SU-DHL-6 (cell line): ENCODE measurements around the gene FOXS1.

Experiments used
- H2AFZ ChIP-seq: fragments of 200-600 bp; sonication (generic); 2 replicates; pipeline ENCODE4 v1.6.1; 2014; ENCODE audit warnings: low read depth, mild to moderate bottlenecking, moderate library complexity, mixed read lengths, antibody characterized with exemption, low read length; ENCODE audit not compliant: severe bottlenecking
- H3F3A ChIP-seq: fragments of 200-600 bp; shearing (Covaris generic); 2 replicates; pipeline ENCODE4 v1.6.0; 2016; ENCODE audit warnings: antibody characterized with exemption, mild to moderate bottlenecking; ENCODE audit not compliant: insufficient read depth
- H3K27ac ChIP-seq: fragments of 200-600 bp; sonication (generic); 2 replicates; pipeline ENCODE4 v1.5.1; 2016; ENCODE audit warnings: low read depth, mild to moderate bottlenecking, low read length, moderate library complexity, mixed read lengths
- H3K27me3 ChIP-seq: fragments of 200-600 bp; sonication (generic), shearing (Covaris generic); 2 replicates; pipeline ENCODE4 v1.6.0; 2014; ENCODE audit warnings: mild to moderate bottlenecking, low read length
- H3K36me3 ChIP-seq: fragments of 200-600 bp; sonication (generic); 2 replicates; pipeline ENCODE4 v1.6.1; 2014; ENCODE audit warnings: mild to moderate bottlenecking, low read length, mixed read lengths
- H3K4me2 ChIP-seq: fragments of 300-600, 200-600 bp; shearing (Covaris generic), sonication (generic); 2 replicates; pipeline ENCODE4 v1.6.0; 2014; ENCODE audit warnings: low read length, low read depth, mild to moderate bottlenecking; ENCODE audit not compliant: poor library complexity, severe bottlenecking
- H3K4me3 ChIP-seq: fragments of 200-600 bp; sonication (generic); 2 replicates; pipeline ENCODE4 v1.5.1; 2014; ENCODE audit warnings: antibody characterized with exemption, low read length, mild to moderate bottlenecking, mixed read lengths; ENCODE audit not compliant: insufficient read depth, poor library complexity, severe bottlenecking
- H3K79me2 ChIP-seq: fragments of 200-600 bp; sonication (generic); 2 replicates; pipeline ENCODE4 v1.6.1; 2014; ENCODE audit warnings: mild to moderate bottlenecking, low read length, moderate library complexity; ENCODE audit not compliant: insufficient read depth
- H3K9ac ChIP-seq: fragments of 200-600 bp; sonication (generic); 2 replicates; pipeline ENCODE4 v1.7.0; 2014; ENCODE audit warnings: mild to moderate bottlenecking, low read length
- H3K9me2 ChIP-seq: fragments of 200-600 bp; sonication (generic); replicated peaks from 2 replicates; pipeline ENCODE4 v1.6.1; 2014; ENCODE audit warnings: low read length; ENCODE audit not compliant: insufficient read depth
- H3K9me3 ChIP-seq: fragments of 200-600 bp; sonication (generic); 2 replicates; pipeline ENCODE4 v1.6.1; 2014; ENCODE audit warnings: low read length, mixed read lengths; ENCODE audit not compliant: insufficient read depth
- H4K20me1 ChIP-seq: fragments of 200-600 bp; sonication (generic); 2 replicates; pipeline ENCODE4 v1.6.1; 2014; ENCODE audit warnings: low read depth, mild to moderate bottlenecking, antibody characterized with exemption, low read length, moderate library complexity, mixed read lengths
- EZH2phosphoT487 ChIP-seq: fragments of 200-600 bp; sonication (generic), shearing (Covaris generic); conservative IDR thresholded peaks from 2 replicates; pipeline ENCODE4 v1.6.1; 2018; ENCODE audit warnings: mild to moderate bottlenecking, antibody characterized with exemption, low read length, moderate library complexity, mixed read lengths
- TF ChIP-seq, protein P1 (sequence below): fragments of 200-600 bp; sonication (generic); IDR thresholded peaks from one replicate; pipeline ENCODE4 v1.5.1; 2017; ENCODE audit warnings: antibody characterized with exemption, mild to moderate bottlenecking, low read length, moderate library complexity; ENCODE audit not compliant: insufficient read depth, poor library complexity, severe bottlenecking

The FOXS1 gene

DNA sequence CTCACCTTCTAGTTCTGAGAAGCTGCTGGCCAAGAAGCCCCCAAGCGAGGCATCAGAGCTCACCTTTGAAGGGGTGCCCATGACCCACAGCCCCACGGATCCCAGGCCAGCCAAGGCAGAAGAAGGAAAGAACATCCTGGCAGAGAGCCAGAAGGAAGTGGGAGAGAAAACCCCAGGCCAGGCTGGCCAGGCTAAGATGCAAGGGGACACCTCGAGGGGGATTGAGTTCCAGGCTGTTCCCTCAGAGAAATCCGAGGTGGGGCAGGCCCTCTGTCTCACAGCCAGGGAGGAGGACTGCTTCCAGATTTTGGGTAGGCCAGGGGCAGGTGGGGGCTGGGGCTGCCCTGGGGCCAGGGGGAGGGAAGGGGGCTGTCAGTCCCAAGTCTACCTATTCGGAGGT, 24.0 kb downstream of the FOXS1 start:
- H3F3A ChIP-seq, result no peaks in the 10 kb centered on the region
- TF ChIP-seq EZH2phosphoT487, result no peak
- TF ChIP-seq, protein P1, sequence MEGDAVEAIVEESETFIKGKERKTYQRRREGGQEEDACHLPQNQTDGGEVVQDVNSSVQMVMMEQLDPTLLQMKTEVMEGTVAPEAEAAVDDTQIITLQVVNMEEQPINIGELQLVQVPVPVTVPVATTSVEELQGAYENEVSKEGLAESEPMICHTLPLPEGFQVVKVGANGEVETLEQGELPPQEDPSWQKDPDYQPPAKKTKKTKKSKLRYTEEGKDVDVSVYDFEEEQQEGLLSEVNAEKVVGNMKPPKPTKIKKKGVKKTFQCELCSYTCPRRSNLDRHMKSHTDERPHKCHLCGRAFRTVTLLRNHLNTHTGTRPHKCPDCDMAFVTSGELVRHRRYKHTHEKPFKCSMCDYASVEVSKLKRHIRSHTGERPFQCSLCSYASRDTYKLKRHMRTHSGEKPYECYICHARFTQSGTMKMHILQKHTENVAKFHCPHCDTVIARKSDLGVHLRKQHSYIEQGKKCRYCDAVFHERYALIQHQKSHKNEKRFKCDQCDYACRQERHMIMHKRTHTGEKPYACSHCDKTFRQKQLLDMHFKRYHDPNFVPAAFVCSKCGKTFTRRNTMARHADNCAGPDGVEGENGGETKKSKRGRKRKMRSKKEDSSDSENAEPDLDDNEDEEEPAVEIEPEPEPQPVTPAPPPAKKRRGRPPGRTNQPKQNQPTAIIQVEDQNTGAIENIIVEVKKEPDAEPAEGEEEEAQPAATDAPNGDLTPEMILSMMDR, result no peak
- no peak overlapping the region for H3K4me3 ChIP-seq
- no peaks in the 10 kb centered on the region for H3K79me2 ChIP-seq
- no peak overlapping the region for H3K9ac ChIP-seq
- no peaks in the 10 kb centered on the region for H4K20me1 ChIP-seq
- no peaks in the 10 kb centered on the region for H3K9me2 ChIP-seq
- H3K27me3 ChIP-seq, result no peaks in the 10 kb centered on the region
- no peak overlapping the region for H3K27ac ChIP-seq
- H3K4me2 ChIP-seq, result no peak overlapping the region
- H3K36me3 ChIP-seq, result no peaks in the 10 kb centered on the region
- no peak overlapping the region for H2AFZ ChIP-seq
- H3K9me3 ChIP-seq, result no peaks in the 10 kb centered on the region

DNA sequence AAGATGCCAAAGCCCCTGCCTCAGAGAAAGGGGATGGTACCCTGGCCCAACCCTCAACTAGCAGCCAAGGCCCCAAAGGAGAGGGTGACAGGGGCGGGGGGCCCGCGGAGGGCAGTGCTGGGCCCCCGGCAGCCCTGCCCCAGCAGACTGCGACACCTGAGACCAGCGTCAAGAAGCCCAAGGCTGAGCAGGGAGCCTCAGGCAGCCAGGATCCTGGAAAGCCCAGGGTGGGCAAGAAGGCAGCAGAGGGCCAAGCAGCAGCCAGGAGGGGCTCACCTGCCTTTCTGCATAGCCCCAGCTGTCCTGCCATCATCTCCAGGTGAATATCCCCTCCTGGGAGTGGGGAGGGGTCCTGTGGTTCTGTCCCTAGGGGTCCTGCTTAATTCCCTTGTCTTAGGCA, 25.2 kb downstream of the FOXS1 start:
- Histone ChIP-seq H3F3A (no peaks in the 10 kb centered on the region), H3K9me3 (no peaks in the 10 kb centered on the region), H3K27ac (no peak overlapping the region), H3K36me3 (no peaks in the 10 kb centered on the region), H3K9me2 (no peaks in the 10 kb centered on the region), H3K4me2 (no peak overlapping the region), H3K79me2 (no peaks in the 10 kb centered on the region), H3K27me3 (no peaks in the 10 kb centered on the region), H3K9ac (no peak overlapping the region), H3K4me3 (no peak overlapping the region), H4K20me1 (no peaks in the 10 kb centered on the region), H2AFZ (no peak overlapping the region)
- no peak for TF ChIP-seq EZH2phosphoT487
- TF ChIP-seq, protein P1, result no peak

DNA sequence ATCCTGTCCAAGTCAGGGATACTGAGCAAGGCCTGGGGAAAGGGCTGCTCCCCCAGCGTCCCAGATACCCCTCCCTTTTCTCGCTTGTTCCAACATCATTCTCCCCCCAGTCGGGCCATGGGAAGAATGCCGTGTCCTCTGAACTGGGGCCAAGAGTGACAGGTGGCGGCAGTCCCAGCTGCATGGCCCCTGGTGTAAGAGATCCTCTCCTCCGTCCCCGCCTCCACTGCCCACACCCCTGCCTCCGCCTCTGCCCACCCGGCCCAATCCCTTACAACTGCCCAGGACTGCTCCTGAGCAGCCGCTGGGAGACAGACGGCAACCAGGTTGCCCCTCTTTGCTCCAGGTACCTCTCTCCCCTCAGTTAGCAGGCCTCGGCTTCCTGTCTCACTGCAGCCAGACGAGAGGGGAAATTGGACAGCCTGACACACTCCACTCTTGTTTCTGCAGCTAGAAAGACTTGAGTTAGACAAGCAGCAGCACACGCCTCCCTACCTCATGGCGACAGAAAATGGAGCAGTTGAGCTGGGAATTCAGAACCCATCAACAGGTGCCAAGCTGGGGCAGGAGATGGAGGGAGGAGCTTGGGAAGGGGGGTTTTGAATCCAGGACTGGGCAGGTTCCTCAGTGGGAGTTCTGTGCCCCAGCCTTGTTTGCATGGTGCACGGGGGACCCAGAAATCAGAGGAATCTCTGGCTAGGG, 26.2 kb downstream of the FOXS1 start, which contains the start of gene MYLK2:
Gene MYLK2, plus strand, starts transcription at position 274 of the 702 bp plus-strand sequence. Its CDS starts 225 bp downstream, at position 499.
- no peak within 1 kb of the TSS for H3K27ac ChIP-seq
- no peaks in the 10 kb centered on the region for H3K9me2 ChIP-seq
- no peaks in the 10 kb centered on the region for H3K27me3 ChIP-seq
- H4K20me1 ChIP-seq, result no peaks in the 10 kb centered on the region
- no peaks in the 10 kb centered on the region for H3F3A ChIP-seq
- TF ChIP-seq, protein P1, result no peak
- no peak for TF ChIP-seq EZH2phosphoT487
- H3K36me3 ChIP-seq, result no peaks in the 10 kb centered on the region
- no peak within 1 kb of the TSS for H3K9ac ChIP-seq
- no peak within 1 kb of the TSS for H2AFZ ChIP-seq
- no peaks in the 10 kb centered on the region for H3K9me3 ChIP-seq
- H3K4me2 ChIP-seq, result no peak within 1 kb of the TSS
- no peak within 1 kb of the TSS for H3K4me3 ChIP-seq
- H3K79me2 ChIP-seq, result no peaks in the 10 kb centered on the region
